Neural cell (in vitro differentiated cells): ENCODE data around the gene GDF3.

Source experiments
- MXI1 ChIP-seq: fragments of 450-650 bp; conservative IDR thresholded peaks from 2 replicates; pipeline ENCODE4 v1.6.1; 2014; ENCODE audit warnings: antibody characterized with exemption, mild to moderate bottlenecking; ENCODE audit not compliant: poor library complexity, severe bottlenecking
- POLR2AphosphoS5 ChIP-seq: IDR thresholded peaks from 2 replicates; pipeline ENCODE4 v1.6.1; 2012
- TF ChIP-seq, protein P1 (sequence below): fragments of 450-650 bp; IDR thresholded peaks from 2 replicates; pipeline ENCODE4 v1.5.1; 2014; ENCODE audit warnings: antibody characterized with exemption, mild to moderate bottlenecking, moderate library complexity; ENCODE audit not compliant: poor library complexity, severe bottlenecking

DNA sequence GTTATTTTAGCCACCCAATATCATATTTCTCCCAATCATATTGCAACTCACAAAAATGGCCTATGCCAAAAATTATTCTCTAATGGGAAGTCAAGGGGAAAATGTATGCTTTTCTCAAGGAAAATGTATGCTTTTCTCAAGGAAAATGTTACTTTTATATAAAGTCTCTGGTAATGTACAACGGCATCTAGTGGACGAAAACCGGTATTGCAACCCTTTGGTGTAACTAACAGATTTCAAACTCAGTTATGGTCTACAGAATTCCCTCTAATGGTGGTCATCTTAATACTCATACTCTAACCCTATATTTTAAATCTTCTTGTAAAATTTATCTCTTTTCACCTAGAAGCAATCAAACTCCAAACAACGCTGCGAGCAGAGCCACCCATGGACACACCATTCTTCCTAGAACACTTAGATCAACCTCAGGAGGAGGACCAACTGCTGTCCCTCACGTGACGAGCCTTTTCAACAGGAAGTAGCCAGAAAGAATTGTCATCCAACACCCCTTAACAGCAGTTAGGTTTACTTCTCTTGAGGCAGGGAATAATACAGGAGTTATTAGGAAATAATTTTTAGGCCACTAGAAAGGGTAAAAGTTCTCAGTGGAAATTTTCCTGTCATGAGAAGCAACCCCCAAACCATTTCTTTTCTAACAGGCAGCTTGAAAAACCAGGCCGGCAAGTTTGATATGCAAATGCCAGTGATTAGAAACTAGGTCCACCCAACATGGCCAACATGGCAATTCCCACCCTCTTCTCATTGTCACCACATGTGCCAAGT, 50.0 kb downstream of the GDF3 start:
- TF ChIP-seq, protein P1, sequence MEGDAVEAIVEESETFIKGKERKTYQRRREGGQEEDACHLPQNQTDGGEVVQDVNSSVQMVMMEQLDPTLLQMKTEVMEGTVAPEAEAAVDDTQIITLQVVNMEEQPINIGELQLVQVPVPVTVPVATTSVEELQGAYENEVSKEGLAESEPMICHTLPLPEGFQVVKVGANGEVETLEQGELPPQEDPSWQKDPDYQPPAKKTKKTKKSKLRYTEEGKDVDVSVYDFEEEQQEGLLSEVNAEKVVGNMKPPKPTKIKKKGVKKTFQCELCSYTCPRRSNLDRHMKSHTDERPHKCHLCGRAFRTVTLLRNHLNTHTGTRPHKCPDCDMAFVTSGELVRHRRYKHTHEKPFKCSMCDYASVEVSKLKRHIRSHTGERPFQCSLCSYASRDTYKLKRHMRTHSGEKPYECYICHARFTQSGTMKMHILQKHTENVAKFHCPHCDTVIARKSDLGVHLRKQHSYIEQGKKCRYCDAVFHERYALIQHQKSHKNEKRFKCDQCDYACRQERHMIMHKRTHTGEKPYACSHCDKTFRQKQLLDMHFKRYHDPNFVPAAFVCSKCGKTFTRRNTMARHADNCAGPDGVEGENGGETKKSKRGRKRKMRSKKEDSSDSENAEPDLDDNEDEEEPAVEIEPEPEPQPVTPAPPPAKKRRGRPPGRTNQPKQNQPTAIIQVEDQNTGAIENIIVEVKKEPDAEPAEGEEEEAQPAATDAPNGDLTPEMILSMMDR, result peak; percentile 77
- TF ChIP-seq POLR2AphosphoS5 (no peak), MXI1 (no peak)
